Activated naive CD4-positive, alpha-beta T cell treated with anti-CD3 and anti-CD28 coated beads, Interleukin-2, amount 50 U/mL, for 72 hours (primary cell): ENCODE data around the gene TRIM26. TPM values are rescaled to one million over a fixed set of nuclear protein-coding genes. Genes with fewer than 3 reads are reported as not detected.

ENCODE experiments used
- total RNA-seq, 2 donors: library from RNA; stranded (reverse); gene quantifications; one replicate each; pipeline ENCODE4 v1.2.3, GENCODE V29; 2022

The TRIM26 gene
- total RNA-seq, 2 donors from 2014 or later = 41.3 to 43.0 TPM

Other genes starting within 250 kb of the TRIM26 start
- gene POLR1H, start 152.1 kb downstream of the TRIM26 start, total RNA-seq = 10 to 100 TPM; 52.7 to 65.6 TPM
- 10 to 100 TPM; 48.5 to 53.3 TPM for gene PPP1R11, start 146.2 kb downstream of the TRIM26 start, total RNA-seq
- not detected for gene RNF39, start 137.6 kb downstream of the TRIM26 start, total RNA-seq
- not detected for gene TRIM31, start 100.3 kb downstream of the TRIM26 start, total RNA-seq
- under 1 TPM in 1 of 2 donors, not detected in 1; 0.12 TPM for gene TRIM40, start 77.3 kb downstream of the TRIM26 start, total RNA-seq
- gene TRIM10, start 52.2 kb downstream of the TRIM26 start, total RNA-seq = under 1 TPM in 1 of 2 donors, not detected in 1; 0.70 TPM
- 1 to 10 TPM in 1 of 2 donors, not detected in 1; 1.6 TPM for gene TRIM15, start 49.9 kb downstream of the TRIM26 start, total RNA-seq
- gene TRIM39, start 113.5 kb upstream of the TRIM26 start, total RNA-seq = 10 to 100 TPM; 14.2 to 17.1 TPM
- gene RPP21, start 131.8 kb upstream of the TRIM26 start, total RNA-seq = 10 to 100 TPM; 20.8 to 49.9 TPM